ENCODE data around the gene AQP7.
"Not testable (repeated sequence)": the region's sequence is repeated elsewhere in the genome, so short reads cannot be mapped to it uniquely, and the experiment has no call there.

Gene AQP7

DNA sequence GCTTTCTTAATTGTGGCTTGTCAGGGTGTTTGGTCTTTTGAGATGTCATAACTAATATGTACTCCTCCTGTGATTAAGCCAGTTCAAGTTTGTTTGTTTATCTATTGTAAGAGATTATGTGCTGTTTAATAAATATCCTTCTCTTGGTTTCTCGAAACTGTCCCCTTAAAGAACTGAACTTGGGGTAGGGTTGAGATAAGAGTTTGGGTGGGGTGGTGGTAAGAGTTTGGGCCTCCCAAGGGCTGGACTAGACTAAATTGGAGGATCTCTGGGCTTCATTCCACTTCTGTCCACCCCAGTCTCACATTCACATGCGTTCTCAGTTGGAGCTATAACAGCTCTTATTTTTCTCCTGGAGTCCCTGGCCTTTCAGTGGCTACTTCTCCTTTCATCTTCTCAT, 38.2 kb downstream of the AQP7 start:
- Histone ChIP-seq H3K27me3 (ENCODE audit: insufficient read depth, low read depth) (no peaks in the 10 kb centered on the region), H3K4me3 (IDR thresholded peaks at IDR 0.05; ENCODE audit: insufficient read depth, low read depth, low read length) (no peak overlapping the region), H2AFZ (ENCODE audit: low read depth) (no peak overlapping the region), H3K27ac (no peak overlapping the region), H3K36me3 (ENCODE audit: insufficient read depth) (no peaks in the 10 kb centered on the region), H4K20me1 (ENCODE audit: insufficient read depth) (no peaks in the 10 kb centered on the region), H3K9ac (no peak overlapping the region), H3K4me1 (ENCODE audit: low read depth, poor library complexity, severe bottlenecking) (no peaks in the 10 kb centered on the region), H3K79me2 (ENCODE audit: insufficient read depth, low read depth) (no peaks in the 10 kb centered on the region), H3K4me2 (no peak overlapping the region)
- TF ChIP-seq, protein P1, sequence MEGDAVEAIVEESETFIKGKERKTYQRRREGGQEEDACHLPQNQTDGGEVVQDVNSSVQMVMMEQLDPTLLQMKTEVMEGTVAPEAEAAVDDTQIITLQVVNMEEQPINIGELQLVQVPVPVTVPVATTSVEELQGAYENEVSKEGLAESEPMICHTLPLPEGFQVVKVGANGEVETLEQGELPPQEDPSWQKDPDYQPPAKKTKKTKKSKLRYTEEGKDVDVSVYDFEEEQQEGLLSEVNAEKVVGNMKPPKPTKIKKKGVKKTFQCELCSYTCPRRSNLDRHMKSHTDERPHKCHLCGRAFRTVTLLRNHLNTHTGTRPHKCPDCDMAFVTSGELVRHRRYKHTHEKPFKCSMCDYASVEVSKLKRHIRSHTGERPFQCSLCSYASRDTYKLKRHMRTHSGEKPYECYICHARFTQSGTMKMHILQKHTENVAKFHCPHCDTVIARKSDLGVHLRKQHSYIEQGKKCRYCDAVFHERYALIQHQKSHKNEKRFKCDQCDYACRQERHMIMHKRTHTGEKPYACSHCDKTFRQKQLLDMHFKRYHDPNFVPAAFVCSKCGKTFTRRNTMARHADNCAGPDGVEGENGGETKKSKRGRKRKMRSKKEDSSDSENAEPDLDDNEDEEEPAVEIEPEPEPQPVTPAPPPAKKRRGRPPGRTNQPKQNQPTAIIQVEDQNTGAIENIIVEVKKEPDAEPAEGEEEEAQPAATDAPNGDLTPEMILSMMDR (conservative IDR thresholded peaks at IDR 0.05; ENCODE audit: low read depth, low read length) = no peak

DNA sequence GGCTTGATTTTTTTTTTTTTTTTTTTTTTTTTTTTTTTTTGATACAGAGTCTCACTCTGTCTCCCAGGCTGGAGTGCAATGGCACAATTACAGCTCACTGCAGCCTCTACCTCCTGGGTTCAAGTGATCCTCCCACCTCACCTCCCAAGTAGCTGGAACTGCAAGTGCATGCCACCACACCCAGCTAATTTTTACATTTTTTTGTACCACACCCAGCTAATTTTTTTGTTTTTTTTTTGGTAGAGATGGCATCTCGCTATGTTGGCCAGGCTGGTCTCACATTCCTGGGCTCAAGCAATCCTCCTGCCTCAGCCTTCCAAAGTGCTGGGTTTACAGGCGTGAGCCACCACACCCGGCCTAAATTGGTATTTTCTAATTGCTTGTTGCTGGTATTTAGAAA, 43.7 kb downstream of the AQP7 start:
- not testable (repeated sequence) for H2AFZ ChIP-seq (ENCODE audit: low read depth); H3K27me3 ChIP-seq (ENCODE audit: insufficient read depth, low read depth); H3K4me3 ChIP-seq (IDR thresholded peaks at IDR 0.05; ENCODE audit: insufficient read depth, low read depth, low read length); H3K9ac ChIP-seq; H3K4me1 ChIP-seq (ENCODE audit: low read depth, poor library complexity, severe bottlenecking); H4K20me1 ChIP-seq (ENCODE audit: insufficient read depth); H3K27ac ChIP-seq; H3K4me2 ChIP-seq; H3K79me2 ChIP-seq (ENCODE audit: insufficient read depth, low read depth); H3K36me3 ChIP-seq (ENCODE audit: insufficient read depth)

DNA sequence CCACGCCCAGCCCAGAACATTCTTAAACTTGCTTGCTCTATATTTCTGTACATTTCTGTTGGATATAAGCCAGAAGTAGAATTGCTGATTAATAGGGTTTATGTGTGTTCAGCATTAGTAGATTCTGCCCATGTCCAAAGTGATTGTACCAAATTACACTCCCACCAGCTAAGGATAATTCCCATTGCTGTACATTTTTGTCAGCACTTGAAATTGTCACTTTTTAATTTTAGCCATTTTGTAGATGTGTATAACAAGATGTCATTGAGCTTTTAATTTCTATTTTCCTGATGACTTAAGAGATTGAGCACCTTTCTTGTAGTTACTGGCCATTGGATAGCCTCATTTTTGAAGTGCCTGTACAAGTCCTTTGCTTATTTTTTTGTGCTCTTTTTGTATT, 46.4 kb downstream of the AQP7 start:
- H3K9ac ChIP-seq = no peak overlapping the region
- H3K36me3 ChIP-seq (ENCODE audit: insufficient read depth) = no peaks in the 10 kb centered on the region; the same call in 1 of the 2 replicates
- H3K4me3 ChIP-seq (IDR thresholded peaks at IDR 0.05; ENCODE audit: insufficient read depth, low read depth, low read length) = no peak overlapping the region
- H3K79me2 ChIP-seq (ENCODE audit: insufficient read depth, low read depth) = no peaks in the 10 kb centered on the region
- H3K4me1 ChIP-seq (ENCODE audit: low read depth, poor library complexity, severe bottlenecking) = peaks cover 7% of the 10 kb centered on the region
- H3K4me2 ChIP-seq = no peak overlapping the region
- H2AFZ ChIP-seq (ENCODE audit: low read depth) = no peak overlapping the region
- no peaks in the 10 kb centered on the region for H4K20me1 ChIP-seq (ENCODE audit: insufficient read depth)
- no peak overlapping the region for H3K27ac ChIP-seq
- TF ChIP-seq, protein P1 (conservative IDR thresholded peaks at IDR 0.05; ENCODE audit: low read depth, low read length) = no peak
- H3K27me3 ChIP-seq (ENCODE audit: insufficient read depth, low read depth) = no peaks in the 10 kb centered on the region

DNA sequence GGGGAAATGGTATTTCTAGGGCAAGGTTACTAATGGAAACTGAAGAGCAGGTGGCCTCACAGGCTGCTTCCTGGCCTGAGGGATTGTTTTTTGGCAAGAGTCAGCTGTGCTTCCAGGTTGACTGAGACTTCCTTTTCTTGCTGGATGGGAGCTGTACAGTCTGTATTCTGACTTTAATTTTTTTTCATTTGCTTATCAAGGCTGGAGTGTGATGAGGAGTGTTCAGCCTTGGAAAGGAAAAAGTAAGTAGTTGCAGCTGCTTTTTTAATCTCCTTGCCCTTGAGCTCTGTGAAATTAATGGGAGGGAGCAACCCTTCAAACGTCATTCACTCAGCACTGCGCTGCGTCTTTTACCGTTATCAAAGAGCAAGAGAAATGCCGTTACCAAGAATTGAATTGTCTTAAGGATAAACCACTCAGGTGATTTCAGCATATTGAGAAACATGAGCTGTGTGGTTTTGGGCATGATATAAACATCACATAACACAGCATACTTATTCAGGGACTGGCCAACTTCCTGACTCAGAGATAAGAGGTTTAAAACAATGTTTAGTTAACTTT, 47.6 kb downstream of the AQP7 start:
- Histone ChIP-seq H3K4me2 (no peak overlapping the region), H3K36me3 (ENCODE audit: insufficient read depth) (no peaks in the 10 kb centered on the region; the same call in 1 of the 2 replicates), H3K4me1 (ENCODE audit: low read depth, poor library complexity, severe bottlenecking) (peaks cover 14% of the 10 kb centered on the region), H2AFZ (ENCODE audit: low read depth) (no peak overlapping the region), H4K20me1 (ENCODE audit: insufficient read depth) (no peaks in the 10 kb centered on the region), H3K4me3 (IDR thresholded peaks at IDR 0.05; ENCODE audit: insufficient read depth, low read depth, low read length) (no peak overlapping the region), H3K79me2 (ENCODE audit: insufficient read depth, low read depth) (no peaks in the 10 kb centered on the region), H3K9ac (no peak overlapping the region), H3K27ac (no peak overlapping the region), H3K27me3 (ENCODE audit: insufficient read depth, low read depth) (no peaks in the 10 kb centered on the region)
- TF ChIP-seq, protein P1 (conservative IDR thresholded peaks at IDR 0.05; ENCODE audit: low read depth, low read length) = no peak

DNA sequence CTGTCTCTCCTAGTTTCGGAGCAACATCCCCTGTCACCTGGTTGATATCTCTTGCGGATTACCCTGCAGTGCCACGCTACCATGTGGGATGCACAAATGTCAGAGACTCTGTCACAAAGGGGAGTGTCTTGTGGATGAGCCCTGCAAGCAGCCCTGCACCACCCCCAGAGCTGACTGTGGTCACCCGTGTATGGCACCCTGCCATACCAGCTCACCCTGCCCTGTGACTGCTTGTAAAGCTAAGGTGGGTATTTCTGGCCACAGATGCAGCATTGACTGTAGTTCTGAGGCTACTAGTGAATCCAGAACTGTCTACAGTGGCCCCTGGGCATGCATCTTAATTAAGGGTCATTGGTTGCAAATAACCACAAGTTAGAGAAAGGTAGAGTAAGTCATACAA, 50.8 kb downstream of the AQP7 start:
- Histone ChIP-seq H3K4me3 (IDR thresholded peaks at IDR 0.05; ENCODE audit: insufficient read depth, low read depth, low read length) (no peak overlapping the region), H3K9ac (no peak overlapping the region)

More for the DNA sequence above, 50.8 kb downstream of the AQP7 start:
- H3K4me1 ChIP-seq (ENCODE audit: low read depth, poor library complexity, severe bottlenecking) = peaks cover 14% of the 10 kb centered on the region
- no peak overlapping the region for H3K4me2 ChIP-seq
- TF ChIP-seq, protein P1 (conservative IDR thresholded peaks at IDR 0.05; ENCODE audit: low read depth, low read length) = no peak
- no peak overlapping the region for H2AFZ ChIP-seq (ENCODE audit: low read depth)
- H3K79me2 ChIP-seq (ENCODE audit: insufficient read depth, low read depth) = no peaks in the 10 kb centered on the region
- H3K27ac ChIP-seq = no peak overlapping the region
- H4K20me1 ChIP-seq (ENCODE audit: insufficient read depth) = no peaks in the 10 kb centered on the region
- peaks cover 11% of the 10 kb centered on the region; the same call in 1 of the 2 replicates for H3K36me3 ChIP-seq (ENCODE audit: insufficient read depth)
- H3K27me3 ChIP-seq (ENCODE audit: insufficient read depth, low read depth) = no peaks in the 10 kb centered on the region
